Non-pigmented ciliary epithelial cell (primary cell): ENCODE measurements around the gene RAB27B.
"Not testable (repeated sequence)": the region's sequence is repeated elsewhere in the genome, so short reads cannot be mapped to it uniquely, and the experiment has no call there.

ENCODE experiments used
- DNase-seq: peaks from one replicate; pipeline ENCODE4 v3.0.0-alpha.2; 2010; ENCODE audit warnings: low read depth

Gene RAB27B

DNA sequence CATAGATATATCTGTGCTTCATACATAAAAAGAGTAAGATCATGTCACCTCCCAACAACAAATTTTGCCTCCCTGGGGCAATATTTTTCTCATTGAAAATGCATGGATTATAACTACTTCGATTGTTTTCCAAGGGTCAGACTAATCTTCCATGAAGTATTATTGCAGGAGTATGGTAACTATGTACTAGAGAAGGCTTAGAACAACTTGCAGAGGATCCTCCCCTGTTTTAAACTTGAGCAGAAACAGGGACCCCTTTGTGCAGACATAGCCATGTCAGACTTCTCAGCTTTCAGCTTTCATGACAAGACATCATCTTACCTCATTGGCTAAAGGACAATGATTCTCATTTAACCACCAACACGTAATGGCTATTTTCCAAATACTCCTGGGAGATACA lies 13.2 kb upstream of the RAB27B start:
- no peak for DNase-seq

DNA sequence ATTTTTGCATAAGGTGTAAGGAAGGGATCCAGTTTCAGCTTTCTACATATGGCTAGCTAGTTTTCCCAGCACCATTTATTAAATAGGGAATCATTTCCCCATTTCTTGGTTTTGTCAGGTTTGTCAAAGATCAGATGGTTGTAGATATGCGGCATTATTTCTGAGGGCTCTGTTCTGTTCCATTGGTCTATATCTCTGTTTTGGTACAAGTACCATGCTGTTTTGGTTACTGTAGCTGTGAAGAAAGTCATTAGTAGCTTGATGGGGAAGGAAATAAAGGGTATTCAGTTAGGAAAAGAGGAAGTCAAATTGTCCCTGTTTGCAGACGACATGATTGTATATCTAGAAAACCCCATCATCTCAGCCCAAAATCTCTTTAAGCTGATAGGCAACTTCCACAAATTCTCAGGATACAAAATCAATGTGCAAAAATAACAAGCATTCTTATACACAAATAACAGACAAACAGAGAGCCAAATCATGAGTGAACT lies 7.4 kb upstream of the RAB27B start:
- not testable (repeated sequence) for DNase-seq

DNA sequence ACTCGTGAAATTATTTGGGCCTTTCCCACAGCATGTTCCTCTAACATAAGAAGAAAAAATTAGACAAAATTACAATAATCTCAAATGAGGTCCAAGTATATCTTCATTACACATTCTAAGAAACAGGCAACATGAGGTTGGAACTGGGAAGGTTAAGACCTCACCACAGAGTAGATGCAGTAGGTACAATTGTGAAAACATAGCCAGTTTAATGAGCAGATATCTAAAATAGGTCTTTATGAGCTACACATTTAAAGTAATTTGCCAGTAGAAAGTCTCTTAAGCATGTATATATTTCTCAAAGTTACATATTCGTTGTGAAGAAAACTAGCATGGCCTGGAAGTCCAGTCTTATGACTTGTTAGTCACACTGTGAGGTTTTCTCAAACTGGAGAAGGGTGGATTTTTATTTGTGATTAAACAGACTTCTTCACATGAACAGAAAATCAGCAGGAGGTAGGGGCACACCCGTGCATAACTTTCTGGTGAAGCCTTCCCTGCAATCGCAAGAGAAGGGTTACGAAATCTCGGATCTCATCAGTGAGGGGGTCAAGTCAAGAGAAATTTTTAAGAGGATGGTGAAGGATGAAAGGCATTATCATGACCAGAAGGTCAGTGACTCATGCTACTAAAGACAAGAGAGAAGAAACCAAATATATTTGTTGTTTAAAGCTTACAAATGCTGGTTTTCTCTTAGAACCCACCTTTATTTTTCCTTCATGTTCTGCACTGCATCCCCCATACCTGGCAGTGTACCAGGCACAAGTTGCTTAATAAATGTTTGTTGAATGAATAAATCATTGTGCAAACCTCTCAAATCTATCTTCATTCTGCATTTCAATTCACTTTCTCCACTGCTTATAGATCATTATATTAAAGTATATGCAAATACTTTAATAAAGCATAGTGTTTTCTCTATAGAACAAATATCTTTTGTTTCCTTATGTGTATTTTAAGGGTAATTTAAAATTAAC lies 5.1 kb upstream of the RAB27B start:
- DNase-seq = peak; percentile 89

DNA sequence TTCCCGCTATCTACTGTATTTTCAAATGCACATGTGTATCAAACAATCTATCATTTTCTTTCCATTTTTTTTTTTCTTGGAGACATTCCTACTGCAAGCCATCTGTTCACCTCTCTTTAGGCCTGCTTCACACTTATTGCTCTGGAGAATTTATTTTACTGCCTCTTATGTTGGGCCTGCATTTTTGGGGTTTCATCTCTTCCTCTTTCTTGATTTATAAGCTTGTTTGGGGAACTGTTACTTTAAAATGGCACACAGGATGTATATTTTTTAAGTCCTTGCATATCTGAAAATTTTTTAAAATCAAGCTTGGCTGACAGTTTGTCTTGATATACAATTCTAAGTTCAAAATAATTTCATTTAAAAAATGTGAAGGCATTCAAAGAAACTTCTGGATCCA lies 3.5 kb upstream of the RAB27B start:
- DNase-seq = no peak

DNA sequence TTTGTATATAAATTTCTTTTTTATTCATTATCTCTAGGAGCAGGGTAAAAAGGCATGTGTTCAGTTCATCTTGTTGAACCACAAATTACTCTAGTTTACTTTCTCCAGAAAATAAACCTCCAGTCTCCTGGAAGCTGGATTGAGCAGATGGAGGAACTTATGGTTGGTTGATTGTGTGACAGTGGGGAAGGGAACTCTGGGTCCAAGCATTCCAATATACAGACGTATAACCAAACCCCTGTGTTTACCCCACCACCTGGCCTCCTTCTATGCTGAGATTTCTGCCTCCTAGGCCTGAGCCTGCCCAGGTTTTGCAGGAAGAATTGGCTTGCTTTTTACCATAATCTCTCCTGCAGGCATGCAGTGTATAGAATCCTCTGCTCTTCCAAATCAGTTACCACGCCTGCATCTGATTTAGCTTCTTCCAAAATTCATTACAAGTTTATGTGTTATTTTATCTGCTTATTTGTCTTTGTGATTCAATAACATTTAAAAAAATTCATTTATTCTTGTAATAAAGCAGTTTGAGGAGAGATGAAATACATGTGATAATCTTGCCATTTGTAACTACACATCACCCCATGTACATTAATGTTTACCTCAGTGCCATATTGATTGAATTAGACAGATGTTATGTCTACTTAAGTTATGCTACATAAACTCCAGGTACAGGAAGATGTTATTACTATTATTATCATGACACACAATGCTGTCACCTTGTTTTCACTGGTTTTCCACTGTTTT lies 2.5 kb upstream of the RAB27B start:
- DNase-seq = no peak

DNA sequence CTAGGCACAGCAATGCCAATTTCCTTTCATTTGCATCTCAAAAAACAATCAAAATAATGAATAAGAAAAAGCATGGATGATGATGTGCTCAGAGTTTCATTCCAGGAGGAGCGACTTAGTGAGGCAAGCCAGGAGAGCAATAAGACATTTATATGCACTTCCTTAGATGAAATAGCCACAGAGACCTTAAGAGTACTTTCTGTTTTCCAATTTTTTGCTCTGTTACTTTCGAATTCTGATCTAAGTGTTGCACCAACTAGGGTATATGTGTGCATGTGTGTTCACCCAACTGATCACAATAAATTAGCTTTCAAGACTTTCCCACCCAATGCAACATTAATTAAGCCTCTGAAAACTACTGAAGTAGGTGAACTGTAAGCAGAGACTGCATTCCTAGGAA lies 709 bp downstream of the RAB27B start:
- DNase-seq = no peak

DNA sequence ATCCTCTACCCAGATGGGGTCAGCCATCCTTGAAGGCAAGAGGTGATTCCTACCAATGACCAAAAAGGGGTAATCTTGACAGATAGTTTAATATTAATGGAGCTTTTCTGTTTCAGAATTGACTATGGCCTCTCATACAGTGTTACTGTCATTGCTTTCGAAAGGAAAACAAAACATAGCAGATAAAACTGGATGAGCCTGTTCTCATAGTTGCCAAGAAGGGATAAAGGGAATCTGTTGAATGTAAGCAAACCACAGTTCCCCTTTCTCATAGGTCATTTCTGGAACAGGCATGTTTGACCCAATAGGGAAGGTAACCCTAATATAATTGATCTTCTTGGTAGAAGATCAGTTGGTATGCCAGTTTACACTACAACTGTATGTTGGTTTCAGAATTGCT lies 1.6 kb downstream of the RAB27B start:
- no peak for DNase-seq

DNA sequence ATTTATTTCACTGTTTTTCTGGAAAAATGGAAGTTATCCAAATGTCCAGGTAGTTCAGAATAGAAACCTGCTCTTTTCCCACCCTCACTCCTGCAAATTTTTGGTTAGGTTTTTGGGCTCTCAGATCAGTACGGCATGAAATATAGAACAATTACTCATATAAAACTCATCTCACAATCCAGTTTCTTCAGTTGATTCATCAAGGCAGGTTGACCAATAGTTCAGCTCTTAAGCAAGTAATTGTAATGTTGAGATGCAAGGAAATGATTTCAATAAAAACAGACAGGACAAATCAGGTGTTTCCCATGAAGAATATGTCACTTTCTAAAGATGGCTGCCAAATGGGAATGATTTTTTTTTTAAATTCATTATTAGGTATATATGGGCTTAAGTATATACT lies 2.0 kb downstream of the RAB27B start:
- no peak for DNase-seq

DNA sequence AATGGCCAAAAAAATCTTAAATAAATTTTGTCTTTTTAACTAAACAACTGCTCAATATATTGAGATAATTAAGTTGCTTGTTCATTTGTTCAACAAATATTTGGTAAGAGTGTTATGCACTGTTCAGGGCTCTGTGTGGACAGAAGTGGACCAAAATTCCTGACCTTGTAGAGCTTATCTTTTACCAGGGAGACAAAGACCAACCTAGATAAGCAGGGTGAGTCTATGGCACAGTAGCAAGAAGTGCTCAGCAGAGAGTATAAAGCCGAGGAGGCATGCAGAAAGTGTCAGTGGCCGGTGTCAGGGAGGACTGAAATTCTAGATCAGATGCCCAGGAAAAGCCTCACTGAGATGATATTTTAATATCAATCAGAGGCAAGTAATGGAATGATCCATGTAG lies 2.6 kb downstream of the RAB27B start:
- no peak for DNase-seq

DNA sequence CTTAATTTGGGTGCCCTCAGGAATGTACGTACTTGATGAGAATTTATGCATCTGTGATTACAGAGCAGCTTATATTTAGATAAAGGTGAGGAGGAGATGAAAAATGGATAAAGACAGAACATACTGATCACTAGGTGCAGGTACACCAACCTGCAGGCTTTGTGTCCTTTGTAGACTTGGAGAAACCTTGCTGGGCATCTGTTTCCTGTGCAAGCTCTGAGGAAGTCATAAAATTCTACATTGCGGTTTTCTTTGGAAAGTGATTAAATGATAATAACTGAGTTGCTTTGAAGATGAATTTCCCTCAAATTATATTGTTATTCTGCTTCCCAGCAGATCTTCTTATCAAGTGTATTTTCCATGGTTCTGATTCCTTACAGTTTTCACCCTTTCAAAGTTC lies 7.7 kb downstream of the RAB27B start:
- no peak for DNase-seq

DNA sequence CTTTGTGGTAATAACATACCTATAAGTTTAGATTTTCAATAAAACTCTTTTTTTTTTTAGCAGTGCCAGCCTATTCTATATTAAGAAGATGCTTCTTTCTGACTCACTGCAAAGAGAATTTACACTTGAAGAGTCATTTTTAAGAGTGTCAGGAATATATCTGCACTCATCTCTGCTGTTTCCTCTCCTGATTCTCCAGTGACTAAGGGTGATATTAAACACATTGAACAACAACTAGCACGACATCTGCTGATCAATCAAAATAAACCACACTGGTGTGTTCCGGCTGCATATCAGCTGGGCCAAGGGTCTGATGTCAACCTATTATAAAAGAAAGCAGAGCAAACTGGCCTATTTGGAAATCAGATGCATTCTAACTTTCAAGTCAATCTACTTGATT lies 15.0 kb downstream of the RAB27B start:
- no peak for DNase-seq

DNA sequence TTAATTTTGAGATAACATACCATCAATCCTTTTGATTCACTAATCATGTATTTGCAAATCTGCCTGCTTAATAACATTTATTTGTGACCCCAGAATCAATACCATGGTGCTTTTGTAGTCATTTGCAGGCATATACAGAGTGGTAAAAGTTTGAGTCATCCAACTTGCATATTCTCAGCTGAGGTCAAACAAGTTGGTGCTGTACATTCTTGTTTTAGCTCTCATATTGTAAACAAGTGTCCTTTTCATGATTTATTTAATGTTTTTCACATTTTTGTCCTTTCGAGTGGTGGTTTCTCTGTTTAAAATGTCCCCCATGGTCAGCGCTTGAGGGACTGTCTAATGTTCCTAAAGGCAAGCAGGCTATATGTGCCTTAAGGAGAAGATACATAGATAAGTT lies 17.5 kb downstream of the RAB27B start:
- DNase-seq = no peak

DNA sequence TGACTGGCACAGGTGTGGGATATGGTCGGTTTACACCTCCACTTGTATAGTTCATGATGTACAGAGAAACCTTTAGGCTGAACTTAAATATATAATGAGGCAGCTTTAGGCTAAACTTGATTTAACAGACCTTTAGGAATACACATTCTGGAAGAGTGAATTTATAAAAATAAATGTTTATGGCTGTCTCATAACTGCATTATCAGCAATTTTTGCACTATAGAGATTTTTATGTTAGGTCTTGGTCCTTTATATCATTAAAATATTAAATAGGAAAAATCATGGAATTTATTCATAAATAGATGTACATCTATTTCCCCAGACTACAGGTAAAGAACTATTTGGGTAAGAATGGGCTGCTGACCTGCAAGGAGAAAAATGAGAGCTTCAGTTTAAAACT lies 19.8 kb downstream of the RAB27B start:
- DNase-seq = no peak

DNA sequence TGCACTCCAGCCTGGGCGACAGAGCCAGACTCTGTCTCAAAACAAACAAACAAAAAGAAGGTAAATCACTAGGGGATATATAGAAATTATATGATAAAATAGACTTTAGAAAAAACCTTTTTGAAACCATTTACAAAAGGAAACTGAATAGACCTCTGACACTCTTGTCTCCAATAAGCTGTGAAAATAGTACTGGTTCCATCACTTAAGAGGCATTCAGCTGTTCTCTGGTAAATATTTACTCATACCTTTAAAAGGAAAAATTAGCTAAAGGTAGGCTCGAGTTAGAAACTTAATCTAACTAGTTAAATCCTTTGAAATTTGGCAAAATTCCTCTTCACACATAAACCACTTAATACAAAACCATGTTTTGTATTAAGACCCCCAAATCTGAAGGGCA lies 21.4 kb downstream of the RAB27B start:
- DNase-seq = no peak

DNA sequence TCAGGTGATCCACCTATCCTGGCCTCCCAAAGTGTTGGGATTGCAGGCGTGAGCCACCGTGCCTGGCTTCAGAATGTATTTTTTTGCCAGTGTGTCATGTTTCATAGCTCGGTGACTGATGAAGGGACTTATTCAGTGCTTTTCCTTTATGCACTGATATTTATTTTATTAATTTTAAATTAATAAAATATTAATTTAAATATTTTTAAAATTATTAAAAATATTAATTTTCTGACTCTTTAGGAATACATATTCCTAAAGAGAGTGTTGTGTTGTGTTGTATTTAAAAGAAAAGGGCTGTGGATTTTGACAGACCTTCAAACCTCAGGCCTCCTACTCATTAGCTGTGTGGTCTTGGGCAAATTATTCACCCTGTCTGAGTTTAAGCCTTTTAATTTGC lies 22.3 kb downstream of the RAB27B start:
- DNase-seq = no peak

DNA sequence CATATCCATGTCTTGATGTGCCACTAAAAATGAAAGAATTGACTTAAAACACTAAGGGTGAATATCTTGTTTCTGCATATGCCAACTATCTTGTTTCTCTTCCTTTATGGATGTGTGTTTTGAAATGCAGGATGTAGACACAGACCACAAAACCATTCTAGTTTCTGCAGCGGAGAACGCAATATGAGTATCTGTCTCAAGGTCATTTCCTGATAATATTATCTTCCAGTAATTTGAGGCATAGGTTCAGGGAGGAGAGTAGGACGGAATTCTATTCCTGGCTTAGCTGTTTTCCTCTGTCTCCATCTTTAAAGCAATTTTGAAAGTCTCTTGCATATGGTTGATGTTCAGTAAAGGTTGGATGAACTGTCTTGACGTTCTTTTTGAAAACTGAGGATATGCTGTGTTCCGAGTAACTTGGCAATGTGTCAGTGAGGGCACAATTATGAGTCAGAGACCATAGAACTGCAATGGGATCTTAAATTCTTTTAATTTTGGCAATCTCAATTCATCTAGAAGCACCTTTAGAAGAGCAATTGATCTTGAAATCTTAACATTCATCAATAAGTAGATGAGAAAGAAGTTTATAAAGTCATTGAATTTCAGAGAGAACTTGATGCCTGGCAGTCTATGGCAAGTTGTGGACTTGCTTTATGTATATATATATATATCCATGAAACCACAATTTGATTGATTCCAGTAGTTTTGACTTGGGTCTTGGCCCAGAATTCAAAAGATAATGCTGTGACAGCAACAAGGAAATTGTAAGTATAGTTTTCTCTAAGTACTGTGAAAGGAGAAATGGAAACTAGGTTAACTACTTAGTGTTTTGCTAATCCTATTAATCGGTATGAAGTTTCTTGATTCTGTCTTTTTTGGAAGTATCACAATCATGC lies 24.8 kb downstream of the RAB27B start:
- no peak for DNase-seq

DNA sequence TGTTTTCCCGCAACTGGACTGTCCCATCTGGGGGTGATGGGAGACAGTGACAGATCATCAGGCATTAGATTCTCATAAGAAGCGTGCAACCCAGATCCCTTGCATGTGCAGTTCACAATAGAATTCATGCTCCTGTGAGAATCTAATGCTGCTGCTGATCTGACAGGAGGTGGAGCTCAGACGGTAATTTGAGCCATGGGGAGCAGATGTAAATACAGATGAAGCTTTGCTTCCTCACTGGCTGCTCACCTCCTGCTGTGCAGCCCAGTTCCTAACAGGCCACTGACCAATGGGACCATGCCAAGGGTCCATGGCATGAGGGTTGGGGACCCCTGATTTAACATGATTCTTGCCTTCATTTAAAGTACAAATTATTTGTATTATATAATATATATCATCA lies 26.8 kb downstream of the RAB27B start:
- not testable (repeated sequence) for DNase-seq

DNA sequence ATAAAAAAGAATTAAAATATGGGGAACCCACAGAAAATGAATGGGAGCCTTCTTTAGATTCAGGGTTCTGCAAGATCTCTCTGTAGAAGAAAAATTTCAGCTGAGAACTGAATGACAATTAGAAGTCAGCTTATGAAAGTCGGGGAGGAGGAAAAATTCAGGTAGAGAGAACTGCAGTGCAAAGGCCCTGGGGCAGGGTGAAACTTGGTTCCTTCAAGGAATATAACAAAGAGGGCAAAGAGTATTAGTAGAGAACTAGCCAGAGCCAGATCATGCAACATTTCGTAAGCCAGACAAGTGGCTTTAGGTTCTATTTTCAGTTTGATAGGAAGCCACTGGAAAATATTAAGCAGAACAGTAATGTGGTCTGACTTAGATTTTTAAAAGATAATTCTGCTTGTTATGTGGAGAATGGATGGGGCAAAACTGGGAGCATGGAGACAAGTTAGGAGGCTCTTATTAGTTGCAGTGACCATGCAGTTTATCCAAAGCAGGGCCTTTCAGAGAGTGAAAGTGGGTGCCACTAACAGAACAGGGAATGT lies 27.9 kb downstream of the RAB27B start:
- DNase-seq = no peak

DNA sequence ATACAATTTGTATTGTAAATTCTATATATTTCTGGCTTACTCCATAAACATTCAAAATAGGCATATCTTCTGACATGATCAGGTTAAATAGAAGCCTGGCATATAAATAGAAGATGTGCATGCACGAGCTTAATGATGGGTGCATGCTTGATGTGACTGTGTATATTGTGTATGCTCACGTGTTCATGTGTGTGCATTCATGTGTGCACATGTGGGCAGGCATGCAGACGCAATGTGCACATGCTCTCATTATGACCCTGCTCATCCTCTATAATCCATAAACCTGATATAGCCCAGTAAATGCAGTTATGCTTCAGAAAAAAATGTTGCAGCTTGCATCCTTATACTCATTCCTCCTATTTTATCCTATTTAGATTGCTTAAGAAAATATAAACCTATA lies 29.2 kb downstream of the RAB27B start:
- no peak for DNase-seq

DNA sequence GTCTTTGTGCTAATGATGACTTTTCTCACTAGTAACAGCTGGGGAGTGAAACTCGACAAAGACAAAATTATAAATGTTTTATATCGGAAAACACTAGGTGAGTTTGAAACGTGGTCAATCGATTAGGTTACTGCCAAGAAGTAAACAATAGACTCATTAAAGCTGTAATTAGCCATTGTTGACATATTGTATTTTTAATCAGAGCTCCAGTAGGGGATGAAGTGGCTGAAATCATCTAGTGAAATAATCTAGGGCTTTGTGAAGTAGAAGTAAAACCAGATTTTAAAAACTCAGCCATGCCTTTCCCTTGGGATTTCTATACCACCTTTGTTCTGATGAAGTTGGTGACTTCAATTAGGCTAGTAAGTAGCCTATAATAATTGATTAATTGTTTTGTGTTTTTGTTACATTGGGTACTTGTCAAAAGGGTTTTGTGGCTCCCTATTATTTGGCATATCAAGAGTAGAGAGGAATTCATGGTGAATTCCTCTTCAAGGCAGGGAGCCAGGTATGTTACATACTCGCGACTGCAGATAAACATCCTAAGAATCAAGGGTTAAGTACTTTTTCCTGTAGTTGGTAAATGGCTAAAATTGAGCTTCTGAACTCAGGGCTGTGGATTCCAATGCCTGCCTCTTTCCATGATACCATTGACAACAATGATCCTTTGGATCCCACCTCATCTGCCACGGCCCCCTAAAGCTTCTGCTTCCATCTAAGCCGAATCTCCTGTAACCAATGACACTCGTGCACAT lies 31.6 kb downstream of the RAB27B start:
- DNase-seq = no peak

DNA sequence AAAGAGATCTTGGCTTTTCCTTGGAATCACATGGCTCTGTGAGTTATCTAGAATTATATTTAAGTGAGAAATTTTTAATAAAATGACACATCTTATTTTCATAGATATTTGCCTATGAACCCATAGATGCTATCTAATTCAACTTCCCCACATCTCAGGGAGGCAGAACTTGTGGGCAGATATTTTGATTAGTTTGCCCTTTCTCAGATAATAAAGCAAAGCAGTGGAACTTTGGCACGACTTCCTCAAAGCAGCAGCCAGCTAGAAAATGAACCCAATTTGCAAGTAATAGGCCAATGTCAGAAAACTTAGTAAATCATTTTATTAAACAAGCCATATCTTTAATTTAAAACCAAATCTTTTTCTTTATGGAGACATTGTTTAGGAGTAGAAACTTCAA lies 32.7 kb downstream of the RAB27B start:
- no peak for DNase-seq
